ENCODE results near the gene CTF1. TPM values are rescaled to one million over a fixed set of nuclear protein-coding genes. Genes with fewer than 3 reads are reported as not detected.

The CTF1 gene, protein sequence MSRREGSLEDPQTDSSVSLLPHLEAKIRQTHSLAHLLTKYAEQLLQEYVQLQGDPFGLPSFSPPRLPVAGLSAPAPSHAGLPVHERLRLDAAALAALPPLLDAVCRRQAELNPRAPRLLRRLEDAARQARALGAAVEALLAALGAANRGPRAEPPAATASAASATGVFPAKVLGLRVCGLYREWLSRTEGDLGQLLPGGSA
- 0.09 to 0.23 TPM (median 0.16 TPM) in 4 of 5 replicates, not detected in the other for total RNA-seq (2022; extraction: Qiagen RNA extraction; ENCODE audit: low read depth)

DNA sequence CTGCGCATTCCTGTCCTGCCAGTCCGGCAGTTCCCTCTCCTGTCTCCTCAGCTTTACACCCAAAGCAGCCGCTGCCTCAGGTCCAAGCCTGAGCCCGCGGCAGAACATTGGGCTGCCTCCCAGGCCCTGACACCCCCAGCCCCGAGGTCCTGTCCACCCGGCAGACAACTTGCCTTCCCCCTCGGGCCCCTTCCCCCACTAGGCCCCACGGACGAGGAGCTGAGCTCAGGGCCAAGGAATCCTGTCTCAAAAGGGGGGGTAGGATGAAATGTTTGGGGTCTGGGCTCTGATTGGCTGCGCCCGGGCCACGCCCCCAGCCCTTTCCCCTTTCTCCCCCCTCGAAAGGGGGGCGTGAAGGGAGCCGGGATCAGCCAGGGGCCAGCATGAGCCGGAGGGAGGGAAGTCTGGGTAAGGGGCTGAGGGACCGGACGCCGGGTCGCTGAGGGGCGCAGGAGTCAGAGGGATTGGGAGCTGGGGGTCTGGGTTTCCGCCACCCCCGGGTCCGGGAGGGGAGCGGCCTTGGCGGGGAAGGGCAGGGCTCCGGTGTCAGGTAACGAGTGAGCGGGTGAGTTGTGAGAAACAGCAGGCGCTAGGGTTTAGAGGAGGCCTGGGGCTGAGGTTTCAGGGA is at the start of gene CTF1:
TSS of gene CTF1 (plus strand) at position 354 of the 628 bp plus-strand sequence. CDS start at position 384, 30 bp downstream.

DNA sequence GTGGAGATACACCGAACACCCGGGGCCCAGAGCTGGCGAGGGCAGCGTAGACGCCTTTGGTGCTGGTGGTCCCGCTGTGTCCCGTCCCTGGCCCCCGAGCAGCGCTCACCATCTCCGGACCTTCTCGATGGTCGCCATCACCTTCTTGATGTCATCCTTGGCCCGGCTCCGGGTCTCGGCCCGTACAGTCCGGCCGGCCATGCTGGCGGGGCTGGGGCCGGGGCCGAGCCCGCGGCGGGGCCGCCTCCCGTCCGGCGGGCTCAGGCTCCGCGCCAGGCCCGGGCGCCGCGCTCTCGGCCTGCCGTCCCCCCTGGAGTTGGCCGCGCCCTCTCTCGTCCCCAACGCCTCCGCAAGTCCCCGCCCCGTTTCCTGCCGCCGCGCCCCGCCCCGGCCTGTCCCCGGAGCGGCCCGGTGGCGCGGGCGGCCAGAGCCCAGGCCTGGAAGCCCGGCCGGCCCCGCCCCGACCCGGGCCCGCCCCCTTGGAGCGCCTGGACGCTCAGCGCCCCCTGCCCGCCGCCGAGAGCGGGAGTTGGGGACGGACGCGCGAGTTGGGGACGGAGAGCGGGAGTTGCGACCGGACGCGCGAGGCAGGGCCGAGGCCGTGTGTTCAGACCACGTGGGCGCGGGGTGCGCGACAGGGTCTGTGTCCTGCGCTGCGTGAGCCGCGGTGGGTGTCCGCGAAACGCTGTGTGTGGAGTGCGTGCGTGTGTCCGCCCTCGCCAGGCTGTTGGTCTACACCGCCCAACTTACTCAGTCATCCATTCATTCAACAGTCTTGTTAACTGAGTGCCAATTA is 2.5 kb upstream of the CTF1 start, which contains the start of gene BCL7C:
TSS of gene BCL7C (minus strand) at position 334 of the 796 bp plus-strand sequence. CDS start at position 201, 133 bp downstream.

DNA sequence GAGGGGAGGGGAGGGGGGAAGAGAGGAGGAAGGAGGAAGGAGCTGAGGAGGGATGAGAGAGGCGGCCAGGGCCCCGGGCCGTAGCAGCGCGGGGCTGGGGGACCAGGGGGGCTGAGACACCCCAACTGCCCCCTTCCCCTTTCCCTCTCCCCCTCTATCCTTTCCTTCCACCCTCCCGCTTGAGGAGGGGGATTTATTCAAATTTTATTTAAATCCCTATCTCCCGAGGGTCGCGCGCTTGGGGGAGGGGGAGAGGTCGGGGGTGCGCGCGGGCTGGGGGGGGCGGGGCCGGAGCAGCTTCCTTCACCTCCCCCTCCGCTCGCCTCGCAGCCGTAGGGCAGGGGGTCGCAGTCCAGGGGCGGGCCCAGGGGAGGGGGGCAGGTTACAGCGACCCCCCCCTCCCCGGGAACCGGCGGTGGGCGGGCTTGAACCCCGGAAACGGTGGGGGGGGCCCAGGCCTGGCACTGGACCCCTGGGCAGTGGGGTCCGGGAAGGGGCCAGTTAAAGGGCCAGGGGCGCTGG is 27.2 kb downstream of the CTF1 start, which contains the start of gene FBXL19:
TSS of gene FBXL19 (plus strand) at position 19 of the 522 bp plus-strand sequence. CDS start 2,183 bp downstream, outside the sequence.

DNA sequence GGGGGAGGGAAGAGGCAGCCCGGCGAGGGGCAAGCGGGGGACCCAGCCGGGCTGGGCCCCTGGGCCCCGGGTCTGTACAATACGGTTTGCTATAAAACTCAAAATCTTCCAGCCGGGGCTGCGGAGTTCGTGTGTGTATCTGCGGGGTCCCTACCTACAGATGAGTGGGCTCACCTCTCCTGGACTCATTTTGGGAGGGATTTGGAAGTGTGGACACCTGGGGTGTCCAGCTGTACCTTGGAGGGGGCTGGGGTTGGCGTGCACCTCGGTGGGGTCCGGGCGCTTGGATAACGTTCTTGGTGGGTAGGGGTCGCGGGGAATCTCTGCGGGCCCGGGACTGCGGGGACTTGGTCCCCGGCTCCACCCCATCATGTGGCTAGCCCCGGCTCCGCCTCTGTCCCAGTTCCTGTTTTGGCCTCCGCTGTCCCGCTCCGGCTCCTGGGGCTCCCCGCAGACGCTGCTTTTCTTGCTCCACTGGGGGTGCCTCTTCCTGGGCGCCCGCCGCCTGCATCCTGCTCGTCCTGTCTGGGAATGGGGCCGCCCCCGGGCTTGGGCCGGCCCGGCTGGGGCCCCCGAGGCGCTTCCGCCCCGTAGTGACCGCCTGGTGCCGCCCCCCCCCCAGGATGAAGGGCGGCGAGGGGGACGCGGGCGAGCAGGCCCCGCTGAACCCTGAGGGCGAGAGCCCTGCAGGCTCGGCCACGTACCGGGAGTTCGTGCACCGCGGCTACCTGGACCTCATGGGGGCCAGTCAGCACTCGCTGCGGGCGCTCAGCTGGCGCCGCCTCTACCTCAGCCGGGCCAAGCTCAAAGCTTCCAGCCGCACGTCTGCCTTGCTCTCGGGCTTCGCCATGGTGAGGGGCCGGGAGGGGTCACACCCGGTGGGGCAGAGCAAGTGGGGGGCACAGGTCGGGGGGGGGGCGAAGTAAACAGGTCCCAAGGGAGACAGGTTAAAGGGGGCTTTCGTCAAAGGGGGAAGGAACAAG is 52.5 kb downstream of the CTF1 start, which contains the start of gene ORAI3:
TSS of gene ORAI3 (plus strand) at position 402 of the 983 bp plus-strand sequence. CDS start at position 624, 222 bp downstream.

Other genes starting within 250 kb of the CTF1 start
- 19.0 to 29.6 TPM (median 26.7 TPM) in 5 replicates for gene PRR14, start 245.7 kb upstream of the CTF1 start, total RNA-seq (2022; extraction: Qiagen RNA extraction; ENCODE audit: low read depth)
- gene FBRS, start 238.2 kb upstream of the CTF1 start, total RNA-seq (2022; extraction: Qiagen RNA extraction; ENCODE audit: low read depth) = 35.7 to 49.1 TPM (median 45.8 TPM) in 5 replicates
- gene SRCAP, start 197.4 kb upstream of the CTF1 start, total RNA-seq (2022; extraction: Qiagen RNA extraction; ENCODE audit: low read depth) = 14.1 to 28.1 TPM (median 21.4 TPM) in 5 replicates
- 21.1 to 26.6 TPM (median 23.0 TPM) in 5 replicates for gene PHKG2, start 148.2 kb upstream of the CTF1 start, total RNA-seq (2022; extraction: Qiagen RNA extraction; ENCODE audit: low read depth)
- 4.5 to 9.7 TPM (median 9.0 TPM) in 5 replicates for gene CFAP119, start 134.6 kb upstream of the CTF1 start, total RNA-seq (2022; extraction: Qiagen RNA extraction; ENCODE audit: low read depth)
- gene RNF40, start 134.3 kb upstream of the CTF1 start, total RNA-seq (2022; extraction: Qiagen RNA extraction; ENCODE audit: low read depth) = 77.8 to 90.9 TPM (median 89.9 TPM) in 5 replicates
- 15.6 to 19.2 TPM (median 16.4 TPM) in 5 replicates for gene ZNF629, start 109.4 kb upstream of the CTF1 start, total RNA-seq (2022; extraction: Qiagen RNA extraction; ENCODE audit: low read depth)
- 24.3 to 38.7 TPM (median 36.4 TPM) in 5 replicates for gene BCL7C, start 2.5 kb upstream of the CTF1 start, total RNA-seq (2022; extraction: Qiagen RNA extraction; ENCODE audit: low read depth)
- 16.3 to 25.2 TPM (median 21.8 TPM) in 5 replicates for gene FBXL19, start 27.0 kb downstream of the CTF1 start, total RNA-seq (2022; extraction: Qiagen RNA extraction; ENCODE audit: low read depth)
- 12.1 to 15.0 TPM (median 13.6 TPM) in 5 replicates for gene ORAI3, start 52.5 kb downstream of the CTF1 start, total RNA-seq (2022; extraction: Qiagen RNA extraction; ENCODE audit: low read depth)
- 17.6 to 24.3 TPM (median 21.8 TPM) in 5 replicates for gene SETD1A, start 61.1 kb downstream of the CTF1 start, total RNA-seq (2022; extraction: Qiagen RNA extraction; ENCODE audit: low read depth)
- gene HSD3B7, start 88.6 kb downstream of the CTF1 start, total RNA-seq (2022; extraction: Qiagen RNA extraction; ENCODE audit: low read depth) = 12.5 to 17.3 TPM (median 14.7 TPM) in 5 replicates
- 1.4 to 2.2 TPM (median 1.7 TPM) in 5 replicates for gene STX1B, start 114.0 kb downstream of the CTF1 start, total RNA-seq (2022; extraction: Qiagen RNA extraction; ENCODE audit: low read depth)
- gene STX4, start 136.9 kb downstream of the CTF1 start, total RNA-seq (2022; extraction: Qiagen RNA extraction; ENCODE audit: low read depth) = 62.0 to 77.3 TPM (median 76.2 TPM) in 5 replicates
- gene ZNF668, start 177.6 kb downstream of the CTF1 start, total RNA-seq (2022; extraction: Qiagen RNA extraction; ENCODE audit: low read depth) = 15.6 to 22.1 TPM (median 16.6 TPM) in 5 replicates
- gene ZNF646, start 177.8 kb downstream of the CTF1 start, total RNA-seq (2022; extraction: Qiagen RNA extraction; ENCODE audit: low read depth) = 9.3 to 11.3 TPM (median 9.8 TPM) in 5 replicates
- gene PRSS53, start 192.3 kb downstream of the CTF1 start, total RNA-seq (2022; extraction: Qiagen RNA extraction; ENCODE audit: low read depth) = 0.78 to 2.7 TPM (median 1.4 TPM) in 5 replicates
- 93.5 to 141 TPM (median 138 TPM) in 5 replicates for gene VKORC1, start 198.2 kb downstream of the CTF1 start, total RNA-seq (2022; extraction: Qiagen RNA extraction; ENCODE audit: low read depth)
- 35.8 to 51.3 TPM (median 41.7 TPM) in 5 replicates for gene BCKDK, start 211.8 kb downstream of the CTF1 start, total RNA-seq (2022; extraction: Qiagen RNA extraction; ENCODE audit: low read depth)
- 34.5 to 39.9 TPM (median 37.7 TPM) in 5 replicates for gene KAT8, start 221.1 kb downstream of the CTF1 start, total RNA-seq (2022; extraction: Qiagen RNA extraction; ENCODE audit: low read depth)
- gene PRSS8, start 239.1 kb downstream of the CTF1 start, total RNA-seq (2022; extraction: Qiagen RNA extraction; ENCODE audit: low read depth) = 0.21 to 0.33 TPM (median 0.24 TPM) in 5 replicates

Data from A549 treated with CpdA at 1 μM for 4 hours (cell line).